Panc1 (cell line): ENCODE results near the gene RNF144A.

Experiments
- CTCF ChIP-seq: fragments of 450-650 bp; IDR thresholded peaks from 2 replicates; pipeline ENCODE4 v1.5.1; 2017; ENCODE audit warnings: mild to moderate bottlenecking
- POLR2AphosphoS5 ChIP-seq: IDR thresholded peaks from 2 replicates; pipeline ENCODE4 v1.6.1; 2012; ENCODE audit warnings: mild to moderate bottlenecking, low read depth, low read length, moderate library complexity
- REST ChIP-seq, 2 experiments: IDR thresholded peaks; 2 replicates each; pipeline ENCODE4 v1.6.1; 2011 to 2012; ENCODE audit warnings: low read depth in 2 of 2, control low read depth in 1 of 2, low read length in 1 of 2, mild to moderate bottlenecking in 1 of 2, moderate library complexity in 1 of 2; ENCODE audit not compliant: insufficient read depth in 1 of 2
- SIN3A ChIP-seq: IDR thresholded peaks from 2 replicates; pipeline ENCODE4 v1.6.1; 2012; ENCODE audit warnings: low read depth, mild to moderate bottlenecking, low read length, moderate library complexity, borderline replicate concordance; ENCODE audit not compliant: insufficient read depth

- TF ChIP-seq REST (IDR thresholded peaks at IDR 0.05; ENCODE audit: insufficient read depth in 1 of 2, low read depth in 2 of 2, low read length in 1 of 2) = no peak
- no peak for TF ChIP-seq CTCF
- TF ChIP-seq POLR2AphosphoS5 = no peak
- TF ChIP-seq SIN3A = no peak
Measured at GRCh38 chr2:7084601-7085000, 167.4 kb downstream of the RNF144A start.
